ENCODE measurements around the gene FRAT1. TPM values are rescaled to one million over a fixed set of nuclear protein-coding genes. Genes with fewer than 3 reads are reported as not detected.
A peak's percentile ranks its signal among the peaks of the same experiment; 100 is the strongest.

The FRAT1 gene
- polyA plus RNA-seq, 1 donor from 2014 or later: 10.8 TPM

- Histone ChIP-seq H3K79me2 (replicated peaks; ENCODE audit: insufficient read depth, low read length) (no peaks in the 10 kb centered on the region), H3K4me2 (ENCODE audit: low read length) (no peak overlapping the region), H4K20me1 (ENCODE audit: insufficient read depth) (no peaks in the 10 kb centered on the region), H3K36me3 (ENCODE audit: insufficient read depth, low read length) (no peaks in the 10 kb centered on the region), H3K9ac (ENCODE audit: low read length) (no peak overlapping the region), H3K27ac (ENCODE audit: low read length) (no peak overlapping the region), H3K9me3 (ENCODE audit: low read length) (no peaks in the 10 kb centered on the region), H3K4me3 (ENCODE audit: low read length) (no peak overlapping the region), H3K9me2 (ENCODE audit: insufficient read depth, low read length) (no peaks in the 10 kb centered on the region), H2AFZ (ENCODE audit: low read depth, low read length) (no peak overlapping the region), H3K27me3 (ENCODE audit: insufficient read depth, low read depth, low read length) (no peaks in the 10 kb centered on the region), H3F3A (ENCODE audit: insufficient read depth, low read length, poor library complexity, severe bottlenecking) (no peaks in the 10 kb centered on the region)
- TF ChIP-seq MXI1 (conservative IDR thresholded peaks at IDR 0.05; ENCODE audit: poor library complexity, severe bottlenecking) (no peak), POLR2AphosphoS5 (IDR thresholded peaks at IDR 0.05) (no peak), EP300 (conservative IDR thresholded peaks at IDR 0.05; ENCODE audit: poor library complexity, severe bottlenecking) (no peak), RAD21 (conservative IDR thresholded peaks at IDR 0.05) (peak; percentile 78), SMC3 (conservative IDR thresholded peaks at IDR 0.05; ENCODE audit: poor library complexity) (peak; percentile 80), CTCF (IDR thresholded peaks at IDR 0.05; ENCODE audit: poor library complexity, severe bottlenecking) (peak; percentile 75), REST (IDR thresholded peaks at IDR 0.05; ENCODE audit: borderline replicate concordance) (no peak)
These were observed 36.5 kb downstream of the FRAT1 start for GRCh38 chr10:97355571-97355975.

- H3K36me3 ChIP-seq (ENCODE audit: insufficient read depth, low read length): no peaks in the 10 kb centered on the region
- no peaks in the 10 kb centered on the region for H4K20me1 ChIP-seq (ENCODE audit: insufficient read depth)
- no peaks in the 10 kb centered on the region for H3K27me3 ChIP-seq (ENCODE audit: insufficient read depth, low read depth, low read length)
- no peak overlapping the region for H3K4me2 ChIP-seq (ENCODE audit: low read length)
- no peaks in the 10 kb centered on the region for H3K9me3 ChIP-seq (ENCODE audit: low read length)
- H3K27ac ChIP-seq (ENCODE audit: low read length): no peak overlapping the region
- no peak overlapping the region for H3K9ac ChIP-seq (ENCODE audit: low read length)
- no peaks in the 10 kb centered on the region for H3K79me2 ChIP-seq (replicated peaks; ENCODE audit: insufficient read depth, low read length)
- no peak overlapping the region for H2AFZ ChIP-seq (ENCODE audit: low read depth, low read length)
- no peak for TF ChIP-seq TAF1 (IDR thresholded peaks at IDR 0.05; ENCODE audit: low read depth)
- TF ChIP-seq POLR2AphosphoS5 (IDR thresholded peaks at IDR 0.05): no peak
- no peak for TF ChIP-seq RAD21 (conservative IDR thresholded peaks at IDR 0.05)
- no peak for TF ChIP-seq REST (IDR thresholded peaks at IDR 0.05; ENCODE audit: borderline replicate concordance)
- no peak for TF ChIP-seq EP300 (conservative IDR thresholded peaks at IDR 0.05; ENCODE audit: poor library complexity, severe bottlenecking)
- TF ChIP-seq MXI1 (conservative IDR thresholded peaks at IDR 0.05; ENCODE audit: poor library complexity, severe bottlenecking): no peak
- TF ChIP-seq CTCF (IDR thresholded peaks at IDR 0.05; ENCODE audit: poor library complexity, severe bottlenecking): no peak
- no peak for TF ChIP-seq SMC3 (conservative IDR thresholded peaks at IDR 0.05; ENCODE audit: poor library complexity)
- TF ChIP-seq EZH2 (IDR thresholded peaks at IDR 0.05; ENCODE audit: borderline replicate concordance, insufficient read depth, low read length, poor library complexity, severe bottlenecking): no peak
- no peaks in the 10 kb centered on the region for H3K9me2 ChIP-seq (ENCODE audit: insufficient read depth, low read length)
- H3F3A ChIP-seq (ENCODE audit: insufficient read depth, low read length, poor library complexity, severe bottlenecking): no peaks in the 10 kb centered on the region
- no peak overlapping the region for H3K4me3 ChIP-seq (ENCODE audit: low read length)
These were observed 37.3 kb downstream of the FRAT1 start for GRCh38 chr10:97356318-97356914.
